CD4-positive, CD25-positive, alpha-beta regulatory T cell (primary cell): ENCODE data around the gene TRPV5. TPM values are rescaled to one million over a fixed set of nuclear protein-coding genes. Genes with fewer than 3 reads are reported as not detected.

Experiments used
- ATAC-seq, 2 donors: fragments of 150-1000 bp; cut with Tn5 transposase; one replicate each; pipeline ENCODE4 v1.10.0; 2021; ENCODE audit warnings: low read depth in 2 of 2, moderate number of reproducible peaks in 2 of 2, moderate library complexity in 1 of 2
- DNase-seq, 3 donors: peaks; one replicate each; pipeline versions ENCODE4 v3.0.0 to v3.0.0-alpha.2; 2012 to 2022; ENCODE audit warnings: mixed read lengths in 1 of 3
- H3K27ac ChIP-seq: one replicate; pipeline ENCODE4 v1.7.0; 2013; ENCODE audit warnings: mild to moderate bottlenecking, low read length; ENCODE audit not compliant: insufficient read depth, poor library complexity, severe bottlenecking
- H3K27me3 ChIP-seq: one replicate; pipeline ENCODE4 v1.7.0; 2013; ENCODE audit warnings: low read length; ENCODE audit not compliant: control insufficient read depth, insufficient read depth
- H3K36me3 ChIP-seq: one replicate; pipeline ENCODE4 v1.7.0; 2013; ENCODE audit warnings: mild to moderate bottlenecking, low read length, moderate library complexity; ENCODE audit not compliant: control insufficient read depth, insufficient read depth
- H3K4me1 ChIP-seq: 2 replicates; pipeline ENCODE4 v1.7.0; 2013; ENCODE audit warnings: mild to moderate bottlenecking, low read length; ENCODE audit not compliant: insufficient read depth, control insufficient read depth, poor library complexity, severe bottlenecking
- H3K4me3 ChIP-seq: one replicate; pipeline ENCODE4 v1.7.0; 2013; ENCODE audit warnings: low read depth, mild to moderate bottlenecking, low read length, moderate library complexity
- H3K9me3 ChIP-seq, 2 experiments: 1 replicate in 1 of 2; 2 replicates in 1 of 2; pipeline ENCODE4 v1.7.0; 2013; ENCODE audit warnings: low read length in 2 of 2, mild to moderate bottlenecking in 1 of 2, moderate library complexity in 1 of 2; ENCODE audit not compliant: control insufficient read depth in 2 of 2
- H3K27ac Mint-ChIP-seq, 3 donors: one replicate each; pipeline ENCODE4 v1.8.0; 2020 to 2022; ENCODE audit warnings: mild to moderate bottlenecking in 3 of 3, mixed read lengths in 3 of 3, moderate library complexity in 2 of 3
- H3K27me3 Mint-ChIP-seq: one replicate; pipeline ENCODE4 v1.8.0; 2022; ENCODE audit warnings: mild to moderate bottlenecking, mixed read lengths
- H3K36me3 Mint-ChIP-seq: one replicate; pipeline ENCODE4 v1.8.0; 2020; ENCODE audit warnings: mixed read lengths
- H3K4me1 Mint-ChIP-seq, 4 donors: one replicate each; pipeline ENCODE4 v1.8.0; 2020 to 2022; ENCODE audit warnings: mixed read lengths in 4 of 4, mild to moderate bottlenecking in 1 of 4
- H3K4me3 Mint-ChIP-seq, 4 donors: one replicate each; pipeline ENCODE4 v1.8.0; 2020 to 2022; ENCODE audit warnings: mild to moderate bottlenecking in 4 of 4, mixed read lengths in 4 of 4, moderate library complexity in 3 of 4
- H3K9me3 Mint-ChIP-seq, 7 donors: one replicate each; pipeline ENCODE4 v1.8.0; 2020 to 2022; ENCODE audit warnings: mixed read lengths in 7 of 7, mild to moderate bottlenecking in 3 of 7, moderate library complexity in 2 of 7
- polyA plus RNA-seq, 4 donors: library from polyadenylated mRNA; unstranded; fragments of 300-500 nt; fragmentation: Illumina TruSeq; gene quantifications; one replicate each; pipeline ENCODE4 v1.2.3, GENCODE V29; 2021
- total RNA-seq: library from RNA; stranded (reverse); gene quantifications from one replicate; pipeline ENCODE4 v1.2.3, GENCODE V29; 2022

TRPV5 gene
- total and polyA plus RNA-seq, 5 donors from 2014 or later, result not detected

DNA sequence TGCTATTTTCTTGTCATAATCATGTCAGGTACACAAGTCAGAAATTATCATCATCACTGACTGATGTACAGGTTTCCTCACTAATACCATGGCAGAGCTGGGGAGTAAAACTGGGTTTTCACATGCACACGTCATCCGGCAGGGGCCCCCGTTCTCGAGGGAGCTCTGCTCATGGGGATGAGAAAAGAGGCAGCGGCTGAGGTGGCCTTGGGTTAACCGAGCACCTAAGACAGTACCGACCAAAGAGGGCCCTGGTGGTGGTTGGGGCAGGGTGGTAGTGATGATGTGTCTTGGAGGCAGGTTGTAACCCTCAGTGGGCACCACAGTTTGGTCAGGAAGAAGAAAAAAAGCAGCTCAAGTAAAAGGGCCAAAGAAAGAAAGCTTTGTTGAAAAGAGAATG is 35.9 kb downstream of the TRPV5 start:
- Mint-ChIP-seq H3K4me1 (no peaks in the 10 kb centered on the region), H3K4me3 (no peak overlapping the region), H3K36me3 (no peaks in the 10 kb centered on the region), H3K27ac (no peak overlapping the region), H3K27me3 (peaks cover 30% of the 10 kb centered on the region), H3K9me3 (peaks cover 0 to 10% (median 0%) of the 10 kb centered on the region in 7 donors)
- Histone ChIP-seq H3K36me3 (no peaks in the 10 kb centered on the region), H3K4me3 (no peak overlapping the region), H3K4me1 (no peaks in the 10 kb centered on the region), H3K27me3 (no peaks in the 10 kb centered on the region), H3K9me3 (no peaks in the 10 kb centered on the region), H3K27ac (no peak overlapping the region)
- DNase-seq (no peak), ATAC-seq (no peak)

DNA sequence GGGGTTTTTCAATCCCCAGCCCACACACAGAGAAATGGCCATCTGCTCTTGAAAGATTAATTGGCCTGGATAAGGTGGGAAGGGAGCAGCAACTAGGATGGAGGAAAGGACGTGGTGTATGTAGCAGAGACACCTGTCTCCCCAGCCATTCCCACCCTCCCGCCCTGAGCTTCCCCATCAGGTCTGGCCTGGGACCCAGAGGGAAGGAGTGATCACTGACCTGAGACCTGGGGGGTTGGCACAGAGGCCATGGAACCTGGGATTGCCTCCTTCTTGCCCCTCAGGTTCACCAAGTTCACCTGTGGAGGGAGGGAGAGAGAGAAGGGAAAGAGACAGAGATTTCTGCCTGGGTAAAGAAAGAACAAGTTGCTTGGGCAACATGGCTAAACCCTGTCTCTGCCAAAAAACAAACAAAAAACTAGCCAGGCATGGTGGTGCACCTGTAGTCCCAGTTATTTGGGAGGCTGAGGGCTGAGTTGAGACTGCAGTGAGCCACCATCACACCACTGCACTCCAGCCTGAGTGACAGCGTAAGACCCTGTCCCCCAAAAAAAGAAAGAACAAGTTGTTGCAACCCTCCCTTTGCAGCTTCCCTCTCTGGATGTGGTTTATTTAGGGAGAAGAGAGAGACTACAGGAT is 36.7 kb downstream of the TRPV5 start:
- H3K9me3 ChIP-seq, result no peaks in the 10 kb centered on the region
- H3K27me3 Mint-ChIP-seq, result peaks cover 27% of the 10 kb centered on the region
- H3K27me3 ChIP-seq, result no peaks in the 10 kb centered on the region
- H3K9me3 Mint-ChIP-seq, result peaks cover 0 to 2% (median 0%) of the 10 kb centered on the region in 7 donors
- H3K27ac ChIP-seq, result no peak overlapping the region
- no peaks in the 10 kb centered on the region for H3K36me3 ChIP-seq
- H3K4me1 ChIP-seq, result no peaks in the 10 kb centered on the region
- no peaks in the 10 kb centered on the region for H3K36me3 Mint-ChIP-seq
- no peaks in the 10 kb centered on the region for H3K4me1 Mint-ChIP-seq
- no peak overlapping the region for H3K27ac Mint-ChIP-seq
- H3K4me3 ChIP-seq, result no peak overlapping the region
- ATAC-seq (no peak), DNase-seq (no peak)
- H3K4me3 Mint-ChIP-seq, result no peak overlapping the region

- ATAC-seq (no peak), DNase-seq (no peak)
- H3K27me3 ChIP-seq, result no peaks in the 10 kb centered on the region
- H3K36me3 Mint-ChIP-seq, result no peaks in the 10 kb centered on the region
- H3K9me3 Mint-ChIP-seq, result peaks cover 0 to 1% (median 0%) of the 10 kb centered on the region in 7 donors
- H3K4me1 Mint-ChIP-seq, result no peaks in the 10 kb centered on the region
- H3K9me3 ChIP-seq, result no peaks in the 10 kb centered on the region
- H3K27ac ChIP-seq, result no peak overlapping the region
- no peak overlapping the region for H3K4me3 ChIP-seq
- H3K4me1 ChIP-seq, result no peaks in the 10 kb centered on the region
- peak overlapping the region in 1 of 3 donors; percentile 63 for H3K27ac Mint-ChIP-seq
- H3K27me3 Mint-ChIP-seq, result peaks cover 24% of the 10 kb centered on the region
- no peaks in the 10 kb centered on the region for H3K36me3 ChIP-seq
- H3K4me3 Mint-ChIP-seq, result no peak overlapping the region
Observed at GRCh38 chr7:142896151-142896550, 37.4 kb downstream of the TRPV5 start.

GRCh38 chr7:142894985-142895593 is 38.5 kb downstream of the TRPV5 start:
- Mint-ChIP-seq H3K9me3 (peaks cover 0 to 1% (median 0%) of the 10 kb centered on the region in 7 donors), H3K27ac (no peak overlapping the region), H3K36me3 (no peaks in the 10 kb centered on the region), H3K4me1 (no peaks in the 10 kb centered on the region), H3K27me3 (peaks cover 20% of the 10 kb centered on the region), H3K4me3 (no peak overlapping the region)
- no peaks in the 10 kb centered on the region for H3K27me3 ChIP-seq
- no peaks in the 10 kb centered on the region for H3K9me3 ChIP-seq
- H3K4me3 ChIP-seq, result no peak overlapping the region
- ATAC-seq, result no peak
- no peak for DNase-seq
- H3K27ac ChIP-seq, result no peak overlapping the region
- no peaks in the 10 kb centered on the region for H3K4me1 ChIP-seq
- no peaks in the 10 kb centered on the region for H3K36me3 ChIP-seq

- peaks cover 20% of the 10 kb centered on the region for H3K27me3 Mint-ChIP-seq
- H3K36me3 Mint-ChIP-seq, result no peaks in the 10 kb centered on the region
- no peaks in the 10 kb centered on the region for H3K9me3 ChIP-seq
- no peaks in the 10 kb centered on the region for H3K27me3 ChIP-seq
- no peaks in the 10 kb centered on the region for H3K4me1 ChIP-seq
- ATAC-seq, result no peak
- H3K9me3 Mint-ChIP-seq, result peaks cover 0 to 1% (median 0%) of the 10 kb centered on the region in 7 donors
- H3K27ac Mint-ChIP-seq, result no peak overlapping the region
- no peak overlapping the region for H3K4me3 Mint-ChIP-seq
- no peaks in the 10 kb centered on the region for H3K4me1 Mint-ChIP-seq
- H3K27ac ChIP-seq, result no peak overlapping the region
- no peak overlapping the region for H3K4me3 ChIP-seq
- no peak for DNase-seq
- no peaks in the 10 kb centered on the region for H3K36me3 ChIP-seq
Observed at GRCh38 chr7:142894112-142894984, 39.2 kb downstream of the TRPV5 start.

DNA sequence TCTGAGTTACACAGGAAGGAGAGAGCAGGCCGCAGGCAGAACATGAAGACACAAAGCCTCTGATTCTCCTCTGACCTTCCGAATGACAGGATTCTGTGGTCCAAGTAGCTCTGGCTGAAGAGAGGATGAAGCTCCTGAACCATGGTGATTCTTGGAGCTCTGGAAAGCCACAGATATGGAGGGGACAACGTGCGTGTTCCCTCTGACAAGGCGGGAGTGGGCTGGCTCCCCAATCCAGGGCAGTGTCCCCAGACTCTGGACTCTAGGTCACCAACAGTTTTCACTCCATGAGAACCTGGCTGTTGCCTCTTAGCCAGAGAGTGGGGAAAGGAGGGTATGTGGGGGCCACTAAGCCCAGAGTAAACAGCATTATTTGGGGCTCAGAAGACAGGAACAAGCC is 40.6 kb downstream of the TRPV5 start:
- ATAC-seq, result no peak

DNA sequence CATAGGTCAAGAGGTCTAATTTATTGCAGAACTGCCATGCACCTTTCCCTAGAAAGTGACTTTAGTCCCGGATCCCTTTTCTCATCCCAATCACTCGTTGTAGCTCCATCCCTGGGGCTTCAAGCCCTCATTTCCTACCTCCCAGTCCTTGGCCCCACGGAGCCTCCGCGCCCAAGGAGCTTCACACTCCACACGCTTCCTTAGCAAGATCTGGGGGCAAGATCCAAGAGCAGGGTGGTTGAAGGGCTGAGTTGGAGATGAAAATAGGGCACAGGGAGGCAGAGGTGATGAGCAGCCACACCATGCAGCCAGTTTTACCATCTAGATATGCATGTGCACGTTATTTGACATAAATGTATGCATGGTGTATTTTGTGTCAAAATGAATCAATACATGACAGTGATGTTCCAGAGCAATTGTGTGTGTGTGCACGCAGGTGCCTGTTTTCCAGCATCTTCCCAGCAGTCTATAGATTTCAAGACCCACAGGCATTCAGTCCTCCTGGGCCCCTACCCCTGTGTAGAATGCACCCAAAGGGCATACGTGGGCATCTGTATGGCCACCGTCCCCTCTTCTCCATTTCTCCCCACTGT is 42.0 kb downstream of the TRPV5 start:
- H3K4me3 ChIP-seq, result no peak overlapping the region
- Mint-ChIP-seq H3K4me1 (no peaks in the 10 kb centered on the region), H3K27me3 (peaks cover 14% of the 10 kb centered on the region), H3K27ac (peak overlapping the region in 1 of 3 donors; percentile 73), H3K9me3 (peaks cover 0 to 4% (median 0%) of the 10 kb centered on the region in 7 donors), H3K4me3 (no peak overlapping the region), H3K36me3 (no peaks in the 10 kb centered on the region)
- no peaks in the 10 kb centered on the region for H3K36me3 ChIP-seq
- ATAC-seq, result no peak
- H3K9me3 ChIP-seq, result no peaks in the 10 kb centered on the region
- H3K4me1 ChIP-seq, result no peaks in the 10 kb centered on the region
- DNase-seq, result no peak
- no peaks in the 10 kb centered on the region for H3K27me3 ChIP-seq
- no peak overlapping the region for H3K27ac ChIP-seq

More for the DNA sequence above, 40.6 kb downstream of the TRPV5 start:
- peaks cover 15% of the 10 kb centered on the region for H3K27me3 Mint-ChIP-seq
- no peaks in the 10 kb centered on the region for H3K4me1 Mint-ChIP-seq
- H3K4me3 Mint-ChIP-seq, result no peak overlapping the region
- Histone ChIP-seq H3K4me1 (no peaks in the 10 kb centered on the region), H3K9me3 (no peaks in the 10 kb centered on the region), H3K27me3 (no peaks in the 10 kb centered on the region), H3K4me3 (no peak overlapping the region), H3K27ac (no peak overlapping the region), H3K36me3 (no peaks in the 10 kb centered on the region)
- peak overlapping the region in 1 of 3 donors; percentile 23 for H3K27ac Mint-ChIP-seq
- DNase-seq, result no peak
- no peaks in the 10 kb centered on the region for H3K36me3 Mint-ChIP-seq
- peaks cover 0 to 2% (median 0%) of the 10 kb centered on the region in 7 donors for H3K9me3 Mint-ChIP-seq
